C4-2B (cell line): ENCODE results near the gene RAE1.

Experiments
- CTCF ChIP-seq: fragments of 450-650 bp; conservative IDR thresholded peaks from 2 replicates; pipeline ENCODE4 v1.5.1; 2017; ENCODE audit warnings: mild to moderate bottlenecking
- ZFX ChIP-seq: fragments of 450-650 bp; IDR thresholded peaks from 2 replicates; pipeline ENCODE4 v1.6.1; 2017

- TF ChIP-seq CTCF, result no peak
- TF ChIP-seq ZFX, result no peak
These were observed 75.2 kb downstream of the RAE1 start for GRCh38 chr20:57426271-57426689.
